K562 (cell line): Measurements from ENCODE around the gene RHOU. TPM values are rescaled to one million over a fixed set of nuclear protein-coding genes. Genes with fewer than 3 reads are reported as not detected.
A peak's percentile ranks its signal among the peaks of the same experiment; 100 is the strongest.

Experiments
- ATAC-seq: fragments of 200-7000 bp; cut with Tn5 transposase; 3 replicates; pipeline ENCODE4 v1.9.1; 2020; ENCODE audit warnings: moderate library complexity
- BruUV-seq: library from RNA; stranded (reverse); fragments of 400-500 nt; replicated peaks from 2 replicates; lab custom pipeline; 2021; lab: Mats Ljungman, UMichigan
- CTCF ChIA-PET: fragments of 300-600 bp; formaldehyde crosslinking; extraction: SDS; loops from one replicate; lab custom pipeline; 2021; ENCODE audit warnings: low intra/inter-chr PET ratio; lab: Yijun Ruan, JAX
- POLR2A ChIA-PET: fragments of 300-600, 350-650 bp; sonication (Branson Sonifier 250); formaldehyde crosslinking; extraction: SDS; loops from one replicate; lab custom pipeline; 2021; ENCODE audit warnings: antibody characterized with exemption, inconsistent platforms; lab: Yijun Ruan, JAX
- DNase-seq, 4 experiments: peaks; one replicate each; pipeline versions ENCODE4 v3.0.0 to v3.0.0-alpha.2; 2011 to 2018; ENCODE audit warnings: low spot score in 3 of 4, mixed read lengths in 3 of 4; ENCODE audit errors: extremely low read depth in 1 of 4
- FAIRE-seq: peaks from 2 replicates; lab custom pipeline; 2011; peaks lifted over from hg19 to GRCh38; lab: Jason Lieb, UNC
- H2AFZ ChIP-seq: 2 replicates; pipeline ENCODE4 v1.6.0; 2011; ENCODE audit warnings: low read depth, low read length, control low read depth, inconsistent platforms
- H3K27ac ChIP-seq: fragments of 200-600 bp; 3 replicates; pipeline ENCODE4 v1.8.0; 2011; ENCODE audit warnings: low read depth, mild to moderate bottlenecking, control low read depth, inconsistent platforms, low read length, moderate library complexity, mixed read lengths; ENCODE audit errors: extremely low read depth
- H3K27me3 ChIP-seq, 2 experiments: fragments of 300-600 bp in 1 of 2; 2 replicates in 1 of 2; 3 replicates in 1 of 2; pipeline versions ENCODE4 v1.6.0 to v1.8.0; 2011; ENCODE audit warnings: inconsistent platforms in 2 of 2, low read length in 2 of 2, mild to moderate bottlenecking in 1 of 2, mixed read lengths in 1 of 2, moderate library complexity in 1 of 2; ENCODE audit not compliant: control insufficient read depth in 2 of 2, insufficient read depth in 2 of 2
- H3K36me3 ChIP-seq: fragments of 300-600 bp; 3 replicates; pipeline ENCODE4 v1.8.0; 2011; ENCODE audit warnings: mild to moderate bottlenecking, low read length, inconsistent platforms; ENCODE audit not compliant: control insufficient read depth, insufficient read depth
- H3K4me1 ChIP-seq, 2 experiments: fragments of 200-600 bp in 1 of 2; replicated peaks in 1 of 2; 2 replicates in 1 of 2; 3 replicates in 1 of 2; pipeline versions ENCODE4 v1.5.1 to v1.8.0; 2011; ENCODE audit warnings: inconsistent platforms in 2 of 2, low read length in 2 of 2, mild to moderate bottlenecking in 1 of 2, mixed read lengths in 1 of 2, moderate library complexity in 1 of 2; ENCODE audit not compliant: control insufficient read depth in 2 of 2, insufficient read depth in 2 of 2
- H3K4me2 ChIP-seq: 2 replicates; pipeline ENCODE4 v1.6.1; 2011; ENCODE audit warnings: low read length, control low read depth, inconsistent platforms, mixed read lengths; ENCODE audit not compliant: insufficient read depth
- H3K4me3 ChIP-seq: fragments of 200-600 bp; sonication (generic), shearing (Covaris generic); 2 replicates; pipeline ENCODE4 v1.5.1; 2016; ENCODE audit warnings: control low read depth, inconsistent platforms
- H3K79me2 ChIP-seq: fragments of 200-600 bp; 3 replicates; pipeline ENCODE4 v1.8.0; 2011; ENCODE audit warnings: low read length, inconsistent platforms; ENCODE audit not compliant: control insufficient read depth, insufficient read depth
- H3K9ac ChIP-seq, 2 experiments: 2 replicates each; pipeline versions ENCODE4 v1.6.0 to v1.6.1; 2011; ENCODE audit warnings: low read depth in 2 of 2, low read length in 2 of 2, control low read depth in 1 of 2, inconsistent platforms in 1 of 2, mild to moderate bottlenecking in 1 of 2, mixed read lengths in 1 of 2; ENCODE audit not compliant: insufficient read depth in 1 of 2
- H3K9me1 ChIP-seq: one replicate; pipeline ENCODE4 v1.6.0; 2011; ENCODE audit warnings: inconsistent platforms, mild to moderate bottlenecking, low read length, moderate library complexity; ENCODE audit not compliant: control insufficient read depth, insufficient read depth
- H3K9me3 ChIP-seq: replicated peaks from 2 replicates; pipeline ENCODE4 v1.5.1; 2011; ENCODE audit warnings: low read depth, low read length, inconsistent platforms; ENCODE audit not compliant: control insufficient read depth, insufficient read depth
- H4K20me1 ChIP-seq: replicated peaks from 2 replicates; pipeline ENCODE4 v1.6.1; 2011; ENCODE audit warnings: low read length, inconsistent platforms, mixed read lengths; ENCODE audit not compliant: control insufficient read depth, insufficient read depth
- CHD7 ChIP-seq: fragments of 200-600 bp; sonication (generic); IDR thresholded peaks from one replicate; pipeline ENCODE4 v1.6.1; 2012; ENCODE audit warnings: mild to moderate bottlenecking, low read depth, low read length, inconsistent platforms
- GATA2 ChIP-seq: sonication (generic); formaldehyde crosslinking; IDR thresholded peaks from 2 replicates; pipeline ENCODE4 v1.4.0; 2020; ENCODE audit warnings: mild to moderate bottlenecking, missing genetic modification reagents
- LEF1 ChIP-seq: fragments of 450-650 bp; IDR thresholded peaks from 2 replicates; pipeline ENCODE4 v1.6.1; 2016; ENCODE audit warnings: mild to moderate bottlenecking
- PPARD ChIP-seq: fragments of 250-450 bp; sonication (Bioruptor Pico); IDR thresholded peaks from 2 replicates; pipeline ENCODE4 v1.8.0; 2022; ENCODE audit warnings: inconsistent platforms, mild to moderate bottlenecking, moderate library complexity
- ZFPM2 ChIP-seq: fragments of 250-450 bp; sonication (Bioruptor Pico); IDR thresholded peaks from 2 replicates; pipeline ENCODE4 v1.5.1; 2022; ENCODE audit warnings: mild to moderate bottlenecking
- ZNF668 ChIP-seq: fragments of 250-450 bp; sonication (Bioruptor Pico); IDR thresholded peaks from 2 replicates; pipeline ENCODE4 v1.8.0; 2022; ENCODE audit warnings: mild to moderate bottlenecking, inconsistent platforms
- WGBS: fragments of 100-300 bp; shearing (Covaris generic); methylation state at CpG from one replicate; pipeline ENCODE4 v1.1.6; 2016; ENCODE audit warnings: low coverage, mixed read lengths; ENCODE audit not compliant: insufficient coverage; ENCODE audit errors: missing lambda C conversion rate; 5-methylcytosine and 5-hydroxymethylcytosine counted together
- in situ Hi-C: fragments of 300-500 bp; cut with MboI; formaldehyde crosslinking; loops from 4 replicates; pipeline ENCODE4 v1.15.0; 2018; ENCODE audit warnings: inconsistent platforms, mixed read lengths
- intact Hi-C: fragments of 100-400 bp; cut with micrococcal nuclease; formaldehyde crosslinking; loops from 2 replicates; pipeline ENCODE4 v1.14.2; 2022
- polyA plus RNA-seq, 8 experiments: library from polyadenylated mRNA; depleted of rRNA in 4 of 8; stranded (reverse) in 5 of 8; unstranded in 3 of 8; fragments of >200 nt; fragmentation: Nextera tagmentation in 2 of 8; fragmentation: Illumina TruSeq in 1 of 8; extraction: Ambion mirVana in 2 of 8; extraction: Trizol in 1 of 8; gene quantifications; 2 replicates each; pipeline versions ENCODE4 v1.2.1 to v1.2.3, GENCODE V29; 2011 to 2014; ENCODE audit warnings: inconsistent platforms in 1 of 8, missing spikeins in 1 of 8
- total RNA-seq, 7 experiments: library from RNA; depleted of rRNA in 6 of 7; stranded (reverse); fragments of >200 nt in 6 of 7; fragmentation: Illumina TruSeq in 2 of 7; extraction: Trizol in 2 of 7; gene quantifications; 2 replicates each; pipeline versions ENCODE4 v1.2.1 to v1.2.3, GENCODE V29; 2011 to 2021; ENCODE audit warnings: low replicate concordance in 1 of 7

The RHOU gene
- total and polyA plus RNA-seq, 9 of the 15 experiments (the other 6 are each of a cell fraction or from before 2014, with no cell fraction given): 0.07 TPM; not detected in 8

DNA sequence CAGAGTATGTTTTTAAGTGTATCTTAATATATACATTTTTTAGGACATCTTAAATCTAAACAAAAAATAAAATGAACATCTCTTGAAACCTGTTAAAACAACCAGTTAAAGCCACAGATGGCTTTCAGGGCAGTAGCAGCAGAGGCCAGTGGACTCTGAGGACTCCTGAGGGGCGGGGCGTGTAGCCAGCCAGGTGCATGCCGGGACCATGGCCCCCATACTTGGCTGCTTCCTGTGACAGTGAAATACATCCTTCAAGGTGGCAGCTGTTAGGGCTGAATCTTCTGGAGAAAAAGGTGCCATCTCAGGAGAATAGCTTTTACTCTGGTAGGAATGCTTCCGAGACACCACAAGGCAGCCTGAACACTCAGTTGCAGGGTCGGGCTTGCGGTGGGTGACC is 9.6 kb downstream of the RHOU start:
- peak; percentile 88 for ATAC-seq

DNA sequence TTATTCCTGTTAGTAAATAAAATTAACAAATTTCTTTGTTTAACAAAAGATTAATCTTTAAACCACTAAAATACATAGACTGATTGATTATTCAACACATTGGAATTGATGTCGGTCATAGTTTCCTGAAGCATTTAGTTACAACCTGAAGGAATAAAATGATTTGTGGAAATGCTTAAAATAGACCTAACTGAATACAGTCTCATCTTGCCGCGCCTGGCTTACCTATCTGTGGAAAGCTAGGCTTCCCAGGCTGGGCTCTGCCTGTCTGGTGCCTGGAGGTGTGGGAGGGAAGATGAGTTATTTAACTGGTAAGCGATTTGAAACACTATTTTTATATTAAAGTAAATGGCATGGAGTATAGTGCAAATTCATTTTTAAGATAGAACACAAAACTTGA is 10.2 kb downstream of the RHOU start:
- intact Hi-C loops (no loop called here), in situ Hi-C loops (no loop called here)
- DNase-seq (no peak), ATAC-seq (no peak), FAIRE-seq (no peak)
- no peak overlapping the region for H3K4me3 ChIP-seq
- no peaks in the 10 kb centered on the region for H3K79me2 ChIP-seq
- BruUV-seq: no TSS peak
- no peaks in the 10 kb centered on the region for H4K20me1 ChIP-seq
- H3K9me3 ChIP-seq: no peaks in the 10 kb centered on the region
- H3K9ac ChIP-seq: no peak overlapping the region
- H3K36me3 ChIP-seq: no peaks in the 10 kb centered on the region
- ChIA-PET CTCF (no interaction called here), POLR2A (interaction anchor here (0.5 kb wide), 1 partner anchor 489 kb away, joined by 3 read pairs; no protein-coding TSS in a partner anchor)
- no peak overlapping the region for H3K4me2 ChIP-seq
- H2AFZ ChIP-seq: no peak overlapping the region
- H3K4me1 ChIP-seq: no peaks in the 10 kb centered on the region
- H3K27me3 ChIP-seq: peaks cover 8 to 16% of the 10 kb centered on the region in 2 experiments; a peak in 4 of 5 replicates
- no peak overlapping the region for H3K27ac ChIP-seq
- under 1% methylated on average over 4 of the region's 4 CpGs for WGBS
- no peaks in the 10 kb centered on the region for H3K9me1 ChIP-seq
- no peak for TF ChIP-seq ZFPM2 (CRISPR knock-in tag)
- TF ChIP-seq ZNF668 (CRISPR knock-in tag): no peak
- no peak for TF ChIP-seq LEF1
- no peak for TF ChIP-seq CHD7
- TF ChIP-seq GATA2 (CRISPR knock-in tag): no peak

More for the DNA sequence above, 9.6 kb downstream of the RHOU start:
- ChIA-PET POLR2A (no interaction called here), CTCF (no interaction called here)
- Histone ChIP-seq H3K9me3 (no peaks in the 10 kb centered on the region), H4K20me1 (no peaks in the 10 kb centered on the region), H3K9ac (no peak overlapping the region), H3K36me3 (no peaks in the 10 kb centered on the region), H2AFZ (no peak overlapping the region), H3K4me3 (no peak overlapping the region), H3K27ac (no peak overlapping the region), H3K4me1 (no peaks in the 10 kb centered on the region), H3K79me2 (no peaks in the 10 kb centered on the region), H3K4me2 (no peak overlapping the region), H3K27me3 (peaks cover 8 to 16% of the 10 kb centered on the region in 2 experiments; a peak in 4 of 5 replicates), H3K9me1 (no peaks in the 10 kb centered on the region)
- FAIRE-seq (no peak), DNase-seq (peak in 3 of 4 experiments; percentile 22 to 44 (median 40))
- in situ Hi-C loops: no loop called here
- 0% methylated on average over 6 of the region's 6 CpGs for WGBS
- intact Hi-C loops: no loop called here
- TF ChIP-seq PPARD (CRISPR knock-in tag): no peak
- BruUV-seq: no TSS peak
